H9 (cell line): Measurements from ENCODE around the gene ALDH9A1. TPM values are rescaled to one million over a fixed set of nuclear protein-coding genes. Genes with fewer than 3 reads are reported as not detected.

Source experiments
- DNase-seq: peaks from one replicate; pipeline ENCODE4 v3.0.0-alpha.2; 2017
- H2AFZ ChIP-seq: one replicate; pipeline ENCODE4 v1.6.1; 2013; ENCODE audit warnings: mild to moderate bottlenecking, low read length, control low read depth, moderate library complexity
- H2AK5ac ChIP-seq: 2 replicates; pipeline ENCODE4 v1.6.1; 2013; ENCODE audit warnings: low read length, control low read depth, mixed read lengths; ENCODE audit not compliant: insufficient read length
- H2BK120ac ChIP-seq: one replicate; pipeline ENCODE4 v1.6.1; 2013; ENCODE audit warnings: low read depth, mild to moderate bottlenecking, low read length, control low read depth, inconsistent platforms; ENCODE audit not compliant: poor library complexity, severe bottlenecking
- H2BK12ac ChIP-seq: 2 replicates; pipeline ENCODE4 v1.6.1; 2013; ENCODE audit warnings: low read length, control low read depth, mixed read lengths, low read depth; ENCODE audit not compliant: insufficient read length
- H2BK15ac ChIP-seq: 2 replicates; pipeline ENCODE4 v1.6.1; 2013; ENCODE audit warnings: low read depth, low read length, control low read depth
- H2BK20ac ChIP-seq: one replicate; pipeline ENCODE4 v1.6.1; 2013; ENCODE audit warnings: low read depth, mild to moderate bottlenecking, low read length, control low read depth, inconsistent platforms; ENCODE audit not compliant: poor library complexity, severe bottlenecking
- H2BK5ac ChIP-seq: 2 replicates; pipeline ENCODE4 v1.6.1; 2013; ENCODE audit warnings: low read length, control low read depth, mixed read lengths; ENCODE audit not compliant: insufficient read length
- H3K14ac ChIP-seq: 2 replicates; pipeline ENCODE4 v1.6.1; 2013; ENCODE audit warnings: low read length, control low read depth; ENCODE audit not compliant: insufficient read depth
- H3K18ac ChIP-seq: 2 replicates; pipeline ENCODE4 v1.6.1; 2013; ENCODE audit warnings: low read depth, mild to moderate bottlenecking, mixed read lengths, low read length, control low read depth; ENCODE audit not compliant: insufficient read length
- H3K23ac ChIP-seq: 2 replicates; pipeline ENCODE4 v1.6.1; 2013; ENCODE audit warnings: low read length, control low read depth, mixed read lengths, low read depth; ENCODE audit not compliant: insufficient read length
- H3K23me2 ChIP-seq: 2 replicates; pipeline ENCODE4 v1.6.1; 2013; ENCODE audit warnings: low read depth, mild to moderate bottlenecking, mixed read lengths, low read length, control low read depth; ENCODE audit not compliant: insufficient read length, poor library complexity, severe bottlenecking
- H3K27ac ChIP-seq: 2 replicates; pipeline ENCODE4 v1.5.1; 2013; ENCODE audit warnings: low read length, control low read depth, mixed read lengths, low read depth; ENCODE audit not compliant: insufficient read length
- H3K27me3 ChIP-seq: 2 replicates; pipeline ENCODE4 v1.6.1; 2013; ENCODE audit warnings: low read length, control low read depth, inconsistent platforms; ENCODE audit not compliant: insufficient read depth
- H3K4ac ChIP-seq: 2 replicates; pipeline ENCODE4 v1.6.1; 2013; ENCODE audit warnings: low read depth, mild to moderate bottlenecking, control low read depth, inconsistent platforms, low read length, moderate library complexity
- H3K4me1 ChIP-seq: 2 replicates; pipeline ENCODE4 v1.6.1; 2013; ENCODE audit warnings: low read length, control low read depth, inconsistent platforms; ENCODE audit not compliant: insufficient read depth
- H3K4me2 ChIP-seq: 2 replicates; pipeline ENCODE4 v1.6.1; 2013; ENCODE audit warnings: low read length, control low read depth, mixed read lengths; ENCODE audit not compliant: insufficient read length, insufficient read depth
- H3K56ac ChIP-seq: 2 replicates; pipeline ENCODE4 v1.6.1; 2013; ENCODE audit warnings: low read depth, mild to moderate bottlenecking, mixed read lengths, low read length, control low read depth; ENCODE audit not compliant: insufficient read length
- H3K79me1 ChIP-seq: 2 replicates; pipeline ENCODE4 v1.6.1; 2013; ENCODE audit warnings: low read depth, mild to moderate bottlenecking, moderate library complexity, low read length, control low read depth, inconsistent platforms; ENCODE audit not compliant: insufficient read depth, poor library complexity, severe bottlenecking
- H3K79me2 ChIP-seq: 2 replicates; pipeline ENCODE4 v1.6.1; 2013; ENCODE audit warnings: low read length, control low read depth, inconsistent platforms; ENCODE audit not compliant: insufficient read depth
- H3K9ac ChIP-seq: 2 replicates; pipeline ENCODE4 v1.6.1; 2013; ENCODE audit warnings: low read length, control low read depth, mixed read lengths; ENCODE audit not compliant: insufficient read length; ENCODE audit errors: extremely low read depth
- H3K9me3 ChIP-seq: one replicate; pipeline ENCODE4 v1.6.1; 2013; ENCODE audit warnings: low read depth, low read length, inconsistent platforms; ENCODE audit not compliant: control insufficient read depth
- H3T11ph ChIP-seq: one replicate; pipeline ENCODE4 v1.6.1; 2013; ENCODE audit warnings: mild to moderate bottlenecking, low read length, control low read depth, inconsistent platforms
- H4K20me1 ChIP-seq: one replicate; pipeline ENCODE4 v1.6.1; 2013; ENCODE audit not compliant: control insufficient read depth, insufficient read length, insufficient read depth
- H4K5ac ChIP-seq: 2 replicates; pipeline ENCODE4 v1.6.1; 2013; ENCODE audit warnings: low read depth, mild to moderate bottlenecking, mixed read lengths, low read length, control low read depth; ENCODE audit not compliant: insufficient read length
- H4K8ac ChIP-seq: replicated peaks from 2 replicates; pipeline ENCODE4 v1.6.1; 2013; ENCODE audit warnings: low read length, control low read depth, mixed read lengths, low read depth; ENCODE audit not compliant: insufficient read length
- H4K91ac ChIP-seq: 2 replicates; pipeline ENCODE4 v1.6.1; 2013; ENCODE audit warnings: low read depth, mild to moderate bottlenecking, moderate library complexity, mixed read lengths, low read length, control low read depth; ENCODE audit not compliant: insufficient read length
- H3K27ac Mint-ChIP-seq, 3 experiments: 2 replicates in 2 of 3; 3 replicates in 1 of 3; pipeline ENCODE4 v1.8.0; 2020 to 2021; ENCODE audit warnings: mixed read lengths in 3 of 3, mild to moderate bottlenecking in 1 of 3, moderate library complexity in 1 of 3
- H3K27me3 Mint-ChIP-seq: 2 replicates; pipeline ENCODE4 v1.8.0; 2021; ENCODE audit warnings: low read depth, mild to moderate bottlenecking, moderate library complexity, mixed read lengths
- H3K36me3 Mint-ChIP-seq, 3 experiments: 2 replicates in 2 of 3; 3 replicates in 1 of 3; pipeline ENCODE4 v1.8.0; 2020 to 2021; ENCODE audit warnings: low read depth in 3 of 3, mixed read lengths in 3 of 3; ENCODE audit not compliant: insufficient read depth in 1 of 3
- H3K4me1 Mint-ChIP-seq, 2 experiments: 2 replicates each; pipeline ENCODE4 v1.8.0; 2020; ENCODE audit warnings: mixed read lengths in 2 of 2
- H3K4me3 Mint-ChIP-seq, 2 experiments: 2 replicates in 1 of 2; 3 replicates in 1 of 2; pipeline ENCODE4 v1.8.0; 2020 to 2021; ENCODE audit warnings: mild to moderate bottlenecking in 2 of 2, mixed read lengths in 2 of 2, moderate library complexity in 1 of 2
- H3K9me3 Mint-ChIP-seq, 2 experiments: 2 replicates in 1 of 2; 3 replicates in 1 of 2; pipeline ENCODE4 v1.8.0; 2020; ENCODE audit warnings: mild to moderate bottlenecking in 2 of 2, mixed read lengths in 2 of 2, moderate library complexity in 1 of 2
- WGBS: extraction: QIAGEN DNeasy Blood & Tissue Kit; methylation state at CpG from one replicate; pipeline ENCODE4 v1.1.7; 2013; ENCODE audit warnings: missing lambda C conversion rate, low lambda C conversion rate, mixed read lengths; ENCODE audit not compliant: insufficient read length; ENCODE audit errors: extremely low coverage; 5-methylcytosine and 5-hydroxymethylcytosine counted together
- total RNA-seq: library from RNA; stranded (reverse); gene quantifications from 2 replicates; pipeline ENCODE4 v1.2.1, GENCODE V29; 2021
- TF ChIP-seq, protein P1 (sequence below): fragments of 200-600 bp; sonication (generic); conservative IDR thresholded peaks from 3 replicates; pipeline ENCODE4 v1.8.0; 2021; ENCODE audit warnings: antibody characterized with exemption, mild to moderate bottlenecking

ALDH9A1 gene
- total RNA-seq, 1 experiment from 2014 or later = 55.0 TPM

- H3K79me2 ChIP-seq = no peaks in the 10 kb centered on the region
- H3K36me3 Mint-ChIP-seq = peaks cover 3 to 15% (median 6%) of the 10 kb centered on the region in 3 experiments; a peak in 6 of 7 replicates
- H3K27me3 Mint-ChIP-seq = no peaks in the 10 kb centered on the region
- H3K4me2 ChIP-seq = no peak overlapping the region
- TF ChIP-seq, protein P1, sequence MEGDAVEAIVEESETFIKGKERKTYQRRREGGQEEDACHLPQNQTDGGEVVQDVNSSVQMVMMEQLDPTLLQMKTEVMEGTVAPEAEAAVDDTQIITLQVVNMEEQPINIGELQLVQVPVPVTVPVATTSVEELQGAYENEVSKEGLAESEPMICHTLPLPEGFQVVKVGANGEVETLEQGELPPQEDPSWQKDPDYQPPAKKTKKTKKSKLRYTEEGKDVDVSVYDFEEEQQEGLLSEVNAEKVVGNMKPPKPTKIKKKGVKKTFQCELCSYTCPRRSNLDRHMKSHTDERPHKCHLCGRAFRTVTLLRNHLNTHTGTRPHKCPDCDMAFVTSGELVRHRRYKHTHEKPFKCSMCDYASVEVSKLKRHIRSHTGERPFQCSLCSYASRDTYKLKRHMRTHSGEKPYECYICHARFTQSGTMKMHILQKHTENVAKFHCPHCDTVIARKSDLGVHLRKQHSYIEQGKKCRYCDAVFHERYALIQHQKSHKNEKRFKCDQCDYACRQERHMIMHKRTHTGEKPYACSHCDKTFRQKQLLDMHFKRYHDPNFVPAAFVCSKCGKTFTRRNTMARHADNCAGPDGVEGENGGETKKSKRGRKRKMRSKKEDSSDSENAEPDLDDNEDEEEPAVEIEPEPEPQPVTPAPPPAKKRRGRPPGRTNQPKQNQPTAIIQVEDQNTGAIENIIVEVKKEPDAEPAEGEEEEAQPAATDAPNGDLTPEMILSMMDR = no peak
- no peak overlapping the region for H3K9ac ChIP-seq
- H3K27ac Mint-ChIP-seq = peak overlapping the region in 1 of 3 experiments; percentile 44; a peak in 1 of 7 replicates
- H3K9me3 ChIP-seq = no peaks in the 10 kb centered on the region
- no peak overlapping the region for H3K14ac ChIP-seq
- no peaks in the 10 kb centered on the region; a peak in 1 of 5 replicates for H3K9me3 Mint-ChIP-seq
- no peak overlapping the region for H2AFZ ChIP-seq
- no peak overlapping the region for H2AK5ac ChIP-seq
- H2BK15ac ChIP-seq = no peak overlapping the region
- no peak overlapping the region for H2BK120ac ChIP-seq
- H3K23ac ChIP-seq = no peak overlapping the region
- no peaks in the 10 kb centered on the region for H3K79me1 ChIP-seq
- H3K18ac ChIP-seq = no peak overlapping the region
- H4K91ac ChIP-seq = no peak overlapping the region
- WGBS = no CpG with 5 or more reads among the region's 7 CpGs
- no peak overlapping the region for H3K4ac ChIP-seq
- no peak overlapping the region for H4K8ac ChIP-seq
- H4K20me1 ChIP-seq = no peaks in the 10 kb centered on the region
- no peak overlapping the region for H3K4me3 Mint-ChIP-seq
- no peaks in the 10 kb centered on the region; the same call in 1 of the 2 replicates for H3K4me1 ChIP-seq
- no peak overlapping the region for H2BK12ac ChIP-seq
- H3K27ac ChIP-seq = no peak overlapping the region
- no peak overlapping the region for H2BK20ac ChIP-seq
- H3K27me3 ChIP-seq = no peaks in the 10 kb centered on the region
- H3K23me2 ChIP-seq = no peaks in the 10 kb centered on the region
- H3K4me1 Mint-ChIP-seq = peaks cover 0 to 4% of the 10 kb centered on the region in 2 experiments; a peak in 1 of 4 replicates
- no peak for DNase-seq
- H3K56ac ChIP-seq = no peak overlapping the region
- H2BK5ac ChIP-seq = no peak overlapping the region
- no peak overlapping the region for H3T11ph ChIP-seq
- no peak overlapping the region for H4K5ac ChIP-seq
These were observed 49.3 kb downstream of the ALDH9A1 start for GRCh38 chr1:165648919-165649572.
